CD14-positive monocyte (primary cell): ENCODE results near the gene MICALL2. TPM values are rescaled to one million over a fixed set of nuclear protein-coding genes. Genes with fewer than 3 reads are reported as not detected.

ENCODE experiments used
- DNase-seq, 3 donors: peaks; one replicate each; pipeline ENCODE4 v3.0.0-alpha.2; 2011 to 2022
- H2AFZ ChIP-seq: 2 replicates; pipeline ENCODE4 v1.6.0; 2012; ENCODE audit warnings: mild to moderate bottlenecking, low read depth, low read length, inconsistent platforms; ENCODE audit not compliant: insufficient read depth, poor library complexity, severe bottlenecking
- H3K27ac ChIP-seq, 2 donors: 1 replicate in 1 of 2; 2 replicates in 1 of 2; pipeline ENCODE4 v1.5.1; 2012 to 2013; ENCODE audit warnings: low read length in 2 of 2, control low read depth in 1 of 2, inconsistent platforms in 1 of 2, low read depth in 1 of 2, mild to moderate bottlenecking in 1 of 2
- H3K27me3 ChIP-seq, 2 donors: one replicate each; pipeline versions ENCODE4 v1.6.0 to v1.6.1; 2011 to 2013; ENCODE audit warnings: low read length in 2 of 2; ENCODE audit not compliant: control insufficient read depth in 2 of 2, insufficient read depth in 2 of 2
- H3K36me3 ChIP-seq, 2 donors: replicated peaks in 1 of 2; 1 replicate in 1 of 2; 2 replicates in 1 of 2; pipeline versions ENCODE4 v1.5.1 to v1.6.1; 2012 to 2013; ENCODE audit warnings: low read length in 2 of 2, control low read depth in 1 of 2, inconsistent platforms in 1 of 2, mild to moderate bottlenecking in 1 of 2; ENCODE audit not compliant: insufficient read depth in 2 of 2, control insufficient read depth in 1 of 2
- H3K4me1 ChIP-seq, 2 donors: 1 replicate in 1 of 2; 2 replicates in 1 of 2; pipeline versions ENCODE4 v1.5.1 to v1.6.1; 2012 to 2013; ENCODE audit warnings: low read length in 2 of 2, control low read depth in 1 of 2, inconsistent platforms in 1 of 2, mild to moderate bottlenecking in 1 of 2, moderate library complexity in 1 of 2; ENCODE audit not compliant: insufficient read depth in 2 of 2, control insufficient read depth in 1 of 2
- H3K4me2 ChIP-seq: replicated peaks from 2 replicates; pipeline ENCODE3; 2012; ENCODE audit warnings: low read length, moderate library complexity, mild to moderate bottlenecking; ENCODE audit not compliant: poor library complexity, severe bottlenecking; ENCODE audit errors: extremely low read depth
- H3K4me3 ChIP-seq, 3 experiments: fragments of 200-600 bp in 1 of 3; sonication (generic) in 1 of 3; replicated peaks in 1 of 3; 1 replicate in 2 of 3; 2 replicates in 1 of 3; pipeline ENCODE4 v1.5.1; 2011 to 2013; ENCODE audit warnings: low read length in 3 of 3, mild to moderate bottlenecking in 3 of 3, control low read depth in 2 of 3, low read depth in 2 of 3, inconsistent platforms in 1 of 3, moderate library complexity in 1 of 3
- H3K79me2 ChIP-seq: 2 replicates; pipeline ENCODE4 v1.6.0; 2012; ENCODE audit warnings: mild to moderate bottlenecking, control low read depth, inconsistent platforms, low read length, moderate library complexity; ENCODE audit not compliant: insufficient read depth
- H3K9ac ChIP-seq: 2 replicates; pipeline ENCODE4 v1.6.0; 2017; ENCODE audit warnings: low read length, mild to moderate bottlenecking; ENCODE audit not compliant: insufficient read depth, poor library complexity, severe bottlenecking
- H3K9me3 ChIP-seq, 2 donors: replicated peaks in 1 of 2; 1 replicate in 1 of 2; 2 replicates in 1 of 2; pipeline versions ENCODE4 v1.5.1 to v1.6.1; 2012 to 2013; ENCODE audit warnings: low read length in 2 of 2, control low read depth in 1 of 2; ENCODE audit not compliant: control insufficient read depth in 1 of 2, insufficient read depth in 1 of 2
- H4K20me1 ChIP-seq: 2 replicates; pipeline ENCODE4 v1.6.0; 2012; ENCODE audit warnings: mild to moderate bottlenecking, low read length, control low read depth, moderate library complexity; ENCODE audit not compliant: insufficient read depth
- H3K27ac Mint-ChIP-seq, 7 donors: one replicate each; pipeline ENCODE4 v1.8.0; 2020; ENCODE audit warnings: mild to moderate bottlenecking in 7 of 7, mixed read lengths in 7 of 7, moderate library complexity in 6 of 7, inconsistent platforms in 2 of 7
- H3K27me3 Mint-ChIP-seq, 3 donors: one replicate each; pipeline ENCODE4 v1.8.0; 2021 to 2022; ENCODE audit warnings: low read depth in 3 of 3, mild to moderate bottlenecking in 3 of 3, mixed read lengths in 3 of 3, moderate library complexity in 3 of 3, inconsistent platforms in 1 of 3
- H3K36me3 Mint-ChIP-seq, 2 donors: one replicate each; pipeline ENCODE4 v1.8.0; 2020; ENCODE audit warnings: mixed read lengths in 2 of 2, inconsistent platforms in 1 of 2, mild to moderate bottlenecking in 1 of 2
- H3K4me1 Mint-ChIP-seq: one replicate; pipeline ENCODE4 v1.8.0; 2020; ENCODE audit warnings: mild to moderate bottlenecking, mixed read lengths
- H3K4me3 Mint-ChIP-seq, 2 donors: one replicate each; pipeline ENCODE4 v1.8.0; 2020; ENCODE audit warnings: mild to moderate bottlenecking in 2 of 2, mixed read lengths in 2 of 2, moderate library complexity in 1 of 2
- H3K9me3 Mint-ChIP-seq, 7 donors: one replicate each; pipeline ENCODE4 v1.8.0; 2020 to 2022; ENCODE audit warnings: mixed read lengths in 7 of 7, mild to moderate bottlenecking in 6 of 7, moderate library complexity in 6 of 7, inconsistent platforms in 2 of 7
- WGBS: methylation state at CpG from one replicate; pipeline ENCODE4 v1.1.5; 2013; ENCODE audit warnings: missing lambda C conversion rate; ENCODE audit not compliant: insufficient coverage; 5-methylcytosine and 5-hydroxymethylcytosine counted together
- intact Hi-C, 2 donors: fragments of 100-400 bp; cut with micrococcal nuclease; formaldehyde crosslinking; loops; one replicate each; pipeline versions ENCODE4 v1.15.0 to v1.15.1; 2023
- polyA plus RNA-seq, 3 donors: library from polyadenylated mRNA; depleted of rRNA in 1 of 3; unstranded in 2 of 3; stranded (reverse) in 1 of 3; fragments of 300-500 nt in 2 of 3; fragments of >200 nt in 1 of 3; fragmentation: Illumina TruSeq in 2 of 3; gene quantifications; 1 replicate in 2 of 3; 2 replicates in 1 of 3; pipeline ENCODE4 v1.2.3, GENCODE V29; 2012 to 2021
- TF ChIP-seq, protein P1 (sequence below): fragments of 200-600 bp; IDR thresholded peaks from one replicate; pipeline ENCODE4 v1.8.0; 2022; ENCODE audit warnings: antibody characterized with exemption, mild to moderate bottlenecking

Gene MICALL2
- polyA plus RNA-seq, 3 donors: 0.14 to 7.2 (median 0.72) TPM

DNA sequence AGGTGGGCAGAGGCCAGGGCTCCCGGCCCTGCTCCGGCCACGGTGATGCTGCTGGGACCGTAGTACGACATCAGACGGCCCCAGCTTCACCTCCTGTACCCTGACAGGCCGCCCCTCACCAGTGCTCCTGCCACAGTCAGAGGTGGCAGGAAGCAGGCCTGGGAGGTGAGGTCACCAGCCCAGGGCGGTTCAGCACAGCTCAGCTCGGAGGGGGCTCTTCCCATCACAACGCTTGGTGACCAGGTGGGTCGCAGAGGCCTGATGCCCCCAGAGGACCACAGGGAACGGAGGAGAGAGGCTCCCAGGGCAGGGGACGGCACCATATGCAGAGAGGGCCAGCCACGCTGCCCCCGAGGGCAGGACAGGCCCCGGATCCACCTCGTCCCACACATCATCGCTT, 8.8 kb downstream of the MICALL2 start:
- TF ChIP-seq, protein P1, sequence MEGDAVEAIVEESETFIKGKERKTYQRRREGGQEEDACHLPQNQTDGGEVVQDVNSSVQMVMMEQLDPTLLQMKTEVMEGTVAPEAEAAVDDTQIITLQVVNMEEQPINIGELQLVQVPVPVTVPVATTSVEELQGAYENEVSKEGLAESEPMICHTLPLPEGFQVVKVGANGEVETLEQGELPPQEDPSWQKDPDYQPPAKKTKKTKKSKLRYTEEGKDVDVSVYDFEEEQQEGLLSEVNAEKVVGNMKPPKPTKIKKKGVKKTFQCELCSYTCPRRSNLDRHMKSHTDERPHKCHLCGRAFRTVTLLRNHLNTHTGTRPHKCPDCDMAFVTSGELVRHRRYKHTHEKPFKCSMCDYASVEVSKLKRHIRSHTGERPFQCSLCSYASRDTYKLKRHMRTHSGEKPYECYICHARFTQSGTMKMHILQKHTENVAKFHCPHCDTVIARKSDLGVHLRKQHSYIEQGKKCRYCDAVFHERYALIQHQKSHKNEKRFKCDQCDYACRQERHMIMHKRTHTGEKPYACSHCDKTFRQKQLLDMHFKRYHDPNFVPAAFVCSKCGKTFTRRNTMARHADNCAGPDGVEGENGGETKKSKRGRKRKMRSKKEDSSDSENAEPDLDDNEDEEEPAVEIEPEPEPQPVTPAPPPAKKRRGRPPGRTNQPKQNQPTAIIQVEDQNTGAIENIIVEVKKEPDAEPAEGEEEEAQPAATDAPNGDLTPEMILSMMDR: no peak
- H3K27ac ChIP-seq: no peak overlapping the region
- no peak overlapping the region for H2AFZ ChIP-seq
- no peaks in the 10 kb centered on the region for H3K36me3 ChIP-seq
- no peak for DNase-seq
- no peak overlapping the region for H3K9ac ChIP-seq
- H3K27me3 ChIP-seq: no peaks in the 10 kb centered on the region
- no peak overlapping the region for H3K4me2 ChIP-seq
- Mint-ChIP-seq H3K27me3 (no peaks in the 10 kb centered on the region), H3K36me3 (no peaks in the 10 kb centered on the region), H3K4me3 (no peak overlapping the region), H3K9me3 (no peaks in the 10 kb centered on the region), H3K27ac (peak overlapping the region in 2 of 7 donors; percentile 30 to 33), H3K4me1 (no peaks in the 10 kb centered on the region)
- peaks cover 2% of the 10 kb centered on the region for H3K79me2 ChIP-seq
- WGBS: 85% methylated on average over 8 of the region's 18 CpGs
- no peaks in the 10 kb centered on the region for H3K4me1 ChIP-seq
- H4K20me1 ChIP-seq: no peaks in the 10 kb centered on the region
- intact Hi-C loops: no loop called here
- H3K4me3 ChIP-seq: no peak overlapping the region
- no peaks in the 10 kb centered on the region for H3K9me3 ChIP-seq

DNA sequence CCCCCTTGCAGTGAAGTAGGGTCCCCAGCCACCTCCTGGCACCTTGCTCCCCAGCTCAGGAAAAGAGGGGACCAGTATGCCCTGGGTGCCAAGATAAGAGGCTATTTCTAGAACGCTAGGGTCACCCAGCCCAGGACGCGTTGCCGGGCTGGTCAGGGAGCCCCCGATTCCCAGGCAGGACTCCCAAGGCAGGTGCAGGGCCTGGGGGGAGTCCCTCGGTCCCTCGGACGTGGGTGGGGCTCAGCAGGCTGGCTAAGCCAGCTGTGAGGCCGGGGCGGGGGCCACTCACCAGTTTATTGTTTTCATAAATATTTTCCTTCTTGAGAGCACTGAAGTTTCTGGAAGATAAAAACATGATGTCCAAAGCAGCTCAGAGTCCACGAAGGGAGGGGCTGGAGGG, 9.3 kb downstream of the MICALL2 start:
- intact Hi-C loops: no loop called here
- Mint-ChIP-seq H3K4me1 (no peaks in the 10 kb centered on the region), H3K36me3 (no peaks in the 10 kb centered on the region), H3K27me3 (no peaks in the 10 kb centered on the region), H3K4me3 (no peak overlapping the region), H3K27ac (no peak overlapping the region), H3K9me3 (no peaks in the 10 kb centered on the region)
- Histone ChIP-seq H3K27ac (no peak overlapping the region), H2AFZ (no peak overlapping the region), H3K4me3 (no peak overlapping the region), H3K27me3 (no peaks in the 10 kb centered on the region), H3K9me3 (no peaks in the 10 kb centered on the region), H3K36me3 (no peaks in the 10 kb centered on the region), H3K4me1 (no peaks in the 10 kb centered on the region), H3K79me2 (peaks cover under 1% of the 10 kb centered on the region), H3K4me2 (no peak overlapping the region), H4K20me1 (no peaks in the 10 kb centered on the region), H3K9ac (no peak overlapping the region)
- TF ChIP-seq, protein P1: no peak
- DNase-seq: no peak
- WGBS: 97% methylated on average over 6 of the region's 11 CpGs
